ENCODE results near the gene LYG2.
"Not testable (repeated sequence)": the region's sequence is repeated elsewhere in the genome, so short reads cannot be mapped to it uniquely, and the experiment has no call there.

Gene LYG2, protein sequence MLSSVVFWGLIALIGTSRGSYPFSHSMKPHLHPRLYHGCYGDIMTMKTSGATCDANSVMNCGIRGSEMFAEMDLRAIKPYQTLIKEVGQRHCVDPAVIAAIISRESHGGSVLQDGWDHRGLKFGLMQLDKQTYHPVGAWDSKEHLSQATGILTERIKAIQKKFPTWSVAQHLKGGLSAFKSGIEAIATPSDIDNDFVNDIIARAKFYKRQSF

DNA sequence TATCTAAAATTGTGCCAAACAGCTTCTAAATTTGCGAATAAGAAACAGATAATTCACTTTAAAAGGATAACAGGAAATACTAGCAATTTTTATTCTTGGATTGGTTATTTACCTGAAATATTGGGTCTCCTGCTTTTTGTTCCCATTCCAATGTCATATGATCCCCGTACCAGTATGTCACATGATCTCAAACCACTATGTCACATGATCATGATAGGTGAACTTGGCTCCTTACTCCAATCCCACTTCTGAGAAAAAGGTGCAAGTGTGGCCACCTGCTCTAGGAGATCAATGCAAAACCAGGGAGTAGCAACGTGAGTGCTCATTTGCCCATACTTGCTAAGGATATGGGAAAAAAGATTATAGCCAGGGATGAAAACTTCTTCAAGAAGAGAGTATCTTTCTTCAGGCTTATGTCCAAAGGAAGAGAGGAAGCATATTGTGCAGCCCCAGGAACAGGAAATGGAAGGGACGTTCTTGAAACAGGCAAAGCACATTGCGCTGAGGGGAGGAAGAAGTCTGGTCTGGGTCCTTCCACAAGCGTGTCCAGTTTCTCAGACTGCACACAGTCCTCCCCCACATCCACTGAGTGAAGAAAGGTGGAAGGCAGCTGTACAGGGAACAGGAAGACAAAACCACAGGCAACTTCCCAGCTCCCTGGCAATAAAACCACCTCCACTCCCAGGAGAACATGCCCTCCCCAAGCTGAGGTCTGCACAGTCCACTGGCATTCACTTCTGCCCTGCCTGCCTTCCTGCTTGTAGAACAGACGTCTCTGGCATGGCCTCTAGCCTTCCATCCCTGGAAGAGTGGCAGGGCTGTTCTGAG, at the start of gene LYG2:
Gene LYG2 (minus strand): TSS at position 176 of the 828 bp plus-strand sequence. CDS start 1,406 bp downstream, outside the sequence.
- no peak for DNase-seq

DNA sequence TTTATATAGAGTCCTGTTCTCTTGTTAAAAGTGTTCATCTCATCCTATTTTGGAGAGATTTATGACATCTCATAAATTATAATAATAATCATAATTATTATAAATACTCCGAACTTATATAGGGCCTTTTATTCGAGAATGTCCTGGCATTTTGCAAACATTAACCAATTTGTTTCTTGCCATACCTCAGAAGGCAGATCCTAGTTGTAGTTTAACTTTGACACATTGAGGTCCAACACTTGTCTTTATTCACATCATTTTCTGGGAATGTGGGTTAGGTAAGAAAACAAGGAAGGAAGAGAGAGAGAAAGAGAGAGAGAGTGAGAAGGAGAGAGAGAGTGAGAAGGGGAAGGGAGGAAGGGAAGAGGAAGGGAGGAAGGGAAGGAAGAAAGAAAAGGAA, 45.6 kb upstream of the LYG2 start, which contains the start of gene LYG1:
Gene LYG1 (minus strand): TSS at position 101 of the 400 bp plus-strand sequence. CDS start 5,527 bp downstream, outside the sequence.
- not testable (repeated sequence) for DNase-seq

DNA sequence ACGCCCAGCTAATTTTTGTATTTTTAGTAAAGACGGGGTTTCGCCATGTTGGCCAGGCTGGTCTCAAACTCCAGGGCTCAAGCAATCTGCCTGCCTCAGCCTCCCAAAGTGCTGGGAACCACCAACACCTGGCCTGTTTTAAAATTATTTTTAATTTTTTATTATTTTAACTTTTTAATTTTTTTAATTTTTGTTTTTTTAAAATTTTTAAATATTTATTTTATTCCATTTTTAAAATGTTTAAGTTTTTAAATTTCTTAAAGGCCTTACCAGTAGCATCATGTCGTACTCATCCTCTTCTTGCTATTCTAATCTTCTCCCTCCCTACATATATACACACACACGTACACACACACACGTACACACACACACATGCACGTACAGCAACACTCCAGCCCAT, 44.1 kb upstream of the LYG2 start:
- no peak for DNase-seq

DNA sequence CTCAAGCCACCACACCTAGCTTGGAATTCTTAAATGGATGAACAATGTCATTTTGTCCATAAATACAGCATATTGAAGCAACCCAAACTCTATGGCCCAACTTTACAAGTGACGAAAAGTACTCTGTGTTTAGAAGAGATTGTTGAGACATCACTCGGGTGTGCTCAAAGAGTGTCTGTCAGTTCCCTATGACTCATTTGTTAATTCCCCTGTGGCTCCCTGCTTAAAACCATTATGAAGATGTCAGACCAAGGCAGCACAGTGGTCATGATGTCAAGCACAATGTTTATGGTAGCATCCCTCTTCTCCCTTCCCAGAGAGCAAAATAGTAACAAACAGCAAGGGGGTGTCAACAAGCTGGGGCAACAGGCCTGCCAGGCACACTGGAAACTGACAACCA, 42.5 kb upstream of the LYG2 start:
- no peak for DNase-seq

DNA sequence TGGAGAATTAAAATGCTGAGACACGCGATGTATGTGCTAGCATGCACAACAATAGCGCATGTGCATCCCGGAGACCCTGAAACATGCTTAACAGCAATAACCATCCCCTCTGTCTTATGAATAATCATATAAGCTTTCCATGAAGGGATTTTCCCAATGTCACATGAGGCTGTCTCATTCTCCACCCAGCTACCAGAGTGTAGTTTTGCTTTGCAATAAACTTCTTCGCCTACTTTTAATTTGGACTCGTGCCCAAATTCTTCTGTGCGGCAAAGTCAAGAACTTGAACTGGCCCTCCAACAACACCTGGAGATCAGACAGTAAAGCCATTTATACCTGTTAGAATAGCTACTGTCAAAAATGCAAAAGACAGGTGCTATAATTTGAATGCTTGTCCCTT, 30.1 kb upstream of the LYG2 start:
- DNase-seq = no peak

DNA sequence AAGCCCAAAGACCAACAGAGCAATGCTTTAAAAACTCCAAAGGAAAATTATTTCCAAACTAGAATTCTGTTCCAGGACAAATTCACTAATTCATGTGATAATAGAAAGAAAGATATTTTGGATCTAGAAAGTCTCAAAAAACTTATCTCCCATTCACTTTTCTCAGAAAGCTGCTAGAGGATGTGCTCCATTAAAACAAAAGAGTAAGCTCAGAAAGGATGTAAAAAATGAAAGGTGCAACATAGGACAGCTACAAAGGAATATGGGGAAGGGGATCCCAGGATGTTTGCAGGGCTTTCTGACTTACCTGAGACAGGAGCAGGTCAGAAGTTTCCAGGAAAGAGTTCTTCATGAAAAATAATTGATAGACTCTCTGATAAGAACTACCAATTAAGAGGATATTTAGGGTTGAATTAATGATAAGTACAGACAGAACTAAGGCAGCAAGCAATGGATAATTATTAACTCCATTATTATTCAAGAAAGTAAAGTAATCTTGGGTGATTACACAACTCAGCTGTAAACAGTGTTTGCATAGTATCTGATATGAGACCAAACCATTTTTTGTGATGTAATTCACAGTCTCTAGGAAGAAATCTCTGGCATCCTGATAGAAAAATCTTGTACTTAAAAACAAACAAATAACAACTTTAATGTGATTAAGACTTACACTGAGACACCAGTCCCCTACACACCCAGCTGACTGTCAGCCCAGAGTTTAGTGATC, 24.7 kb upstream of the LYG2 start:
- DNase-seq = no peak

DNA sequence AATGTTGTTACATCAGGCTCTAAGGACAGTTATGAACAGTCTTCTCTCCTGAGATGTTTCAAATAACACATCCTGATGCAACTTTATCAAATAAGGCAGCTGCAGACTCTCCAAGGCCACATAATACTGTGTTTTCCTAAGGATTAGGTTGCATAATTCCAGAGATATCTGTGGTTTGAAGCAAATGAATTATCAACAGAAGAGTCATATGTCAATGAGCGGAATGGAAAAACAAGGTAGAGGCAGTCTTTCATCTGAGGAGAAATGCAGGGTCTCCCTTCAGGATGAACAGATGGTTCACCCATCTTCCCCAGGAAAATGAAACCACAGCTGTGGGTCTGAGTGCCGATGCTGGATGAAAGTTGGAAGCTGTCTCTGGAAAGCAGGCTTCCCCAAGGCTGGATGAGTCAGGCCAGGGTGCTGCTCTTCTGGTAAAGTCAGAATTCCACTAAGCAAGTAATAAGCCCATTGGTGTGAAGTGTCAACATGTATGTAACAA, 23.4 kb upstream of the LYG2 start:
- DNase-seq = no peak

DNA sequence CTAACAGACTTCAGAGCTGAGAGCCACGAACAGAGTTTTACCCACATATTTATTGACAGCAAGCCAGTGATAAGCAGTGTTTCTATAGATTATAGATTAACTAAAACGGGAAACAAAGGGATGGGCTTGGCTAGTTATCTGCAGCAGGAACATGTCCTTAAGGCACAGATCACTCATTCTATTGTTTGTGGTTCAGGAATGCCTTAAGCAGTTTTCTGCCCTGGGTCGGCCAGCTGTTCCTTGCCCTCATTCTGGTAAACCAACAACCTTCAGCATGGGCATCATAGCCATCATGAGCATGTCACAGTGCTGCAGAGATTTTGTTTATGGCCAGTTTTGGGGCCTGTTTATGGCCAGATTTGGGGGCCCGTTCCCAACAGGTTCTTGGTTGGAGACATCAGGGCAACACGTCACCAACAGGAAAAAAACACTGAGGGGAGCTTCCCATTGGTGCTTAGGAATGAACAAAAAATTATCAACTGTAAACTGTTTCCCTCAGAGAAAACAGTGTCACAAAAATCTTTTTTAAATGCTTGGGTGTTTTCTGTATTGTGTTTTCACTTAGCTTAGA, 22.8 kb upstream of the LYG2 start:
- DNase-seq = not testable (repeated sequence)

DNA sequence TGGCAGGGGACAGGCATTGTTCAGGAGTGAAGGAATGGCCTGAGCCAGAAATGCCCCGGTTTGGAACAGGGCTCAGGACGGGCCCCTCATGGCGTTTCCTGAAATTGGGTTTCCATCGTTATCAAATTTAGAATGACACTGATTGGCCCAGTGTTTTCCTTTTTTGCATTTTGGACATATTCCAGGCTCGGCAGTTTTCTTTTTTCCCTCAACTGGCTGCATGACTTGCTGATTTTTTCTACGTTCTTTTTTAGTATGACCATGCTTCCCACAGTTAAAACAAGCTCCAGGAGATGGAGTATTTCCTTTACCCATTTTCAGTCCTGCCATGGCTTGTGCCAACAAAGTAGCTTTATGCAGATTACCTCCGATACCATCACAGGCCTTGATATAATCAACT, 20.4 kb upstream of the LYG2 start:
- DNase-seq = no peak

DNA sequence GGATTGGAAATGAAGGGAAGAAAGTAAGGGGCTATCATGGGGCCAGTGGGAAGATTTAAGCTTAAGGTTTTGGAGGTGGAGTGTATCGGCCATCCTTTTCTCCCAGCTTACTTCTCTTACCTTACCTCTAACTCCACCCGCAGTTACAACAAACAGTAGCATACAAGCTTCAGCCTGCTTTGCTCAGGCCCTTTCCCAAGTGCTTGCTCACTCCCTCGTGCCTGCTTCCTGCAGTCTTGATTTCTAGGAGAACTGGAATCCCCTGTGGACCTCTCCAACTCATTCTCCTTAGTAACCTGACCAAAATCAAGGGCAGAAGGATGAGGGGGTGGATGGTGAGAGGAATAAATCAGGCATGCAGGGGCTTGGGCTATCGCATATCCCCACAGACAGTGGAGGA, 5.8 kb upstream of the LYG2 start:
- no peak for DNase-seq

DNA sequence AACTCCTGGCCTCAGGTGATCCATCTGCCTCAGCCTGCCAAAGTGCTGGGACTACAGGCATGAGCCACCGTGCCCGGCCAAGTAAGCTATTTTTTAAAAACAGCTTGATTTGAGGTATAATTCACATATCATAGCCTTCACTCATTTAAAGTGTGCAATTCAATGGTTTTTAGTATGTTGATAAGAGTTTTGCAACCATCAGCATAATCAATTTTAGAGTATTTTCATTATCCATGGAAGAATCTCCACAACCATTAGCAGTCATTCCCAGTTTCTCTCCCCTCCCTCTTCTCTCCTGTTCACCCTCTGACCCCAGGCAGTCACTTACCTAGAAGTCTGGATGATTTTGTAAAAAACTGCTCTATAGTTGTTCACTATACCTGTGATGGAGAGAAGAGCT, 4.7 kb upstream of the LYG2 start:
- no peak for DNase-seq

DNA sequence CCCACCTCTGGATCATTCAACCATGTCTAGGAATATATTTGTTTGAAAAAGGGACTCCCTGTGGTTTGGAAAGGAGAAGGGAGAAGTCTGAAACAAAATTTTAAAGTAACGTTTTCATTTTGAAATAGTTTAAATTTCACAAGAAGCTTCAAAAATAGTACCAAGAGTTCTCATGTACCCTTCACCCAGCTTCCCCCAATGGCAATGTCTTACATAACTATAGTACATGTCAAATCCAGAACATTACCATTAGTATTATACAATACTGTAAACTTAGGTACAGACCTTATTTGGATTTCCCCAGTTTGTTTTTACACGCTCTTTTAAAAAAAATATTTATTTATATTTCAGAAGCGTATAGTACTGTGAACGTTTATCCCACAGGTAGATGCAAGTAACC, 4.0 kb upstream of the LYG2 start:
- DNase-seq = no peak

DNA sequence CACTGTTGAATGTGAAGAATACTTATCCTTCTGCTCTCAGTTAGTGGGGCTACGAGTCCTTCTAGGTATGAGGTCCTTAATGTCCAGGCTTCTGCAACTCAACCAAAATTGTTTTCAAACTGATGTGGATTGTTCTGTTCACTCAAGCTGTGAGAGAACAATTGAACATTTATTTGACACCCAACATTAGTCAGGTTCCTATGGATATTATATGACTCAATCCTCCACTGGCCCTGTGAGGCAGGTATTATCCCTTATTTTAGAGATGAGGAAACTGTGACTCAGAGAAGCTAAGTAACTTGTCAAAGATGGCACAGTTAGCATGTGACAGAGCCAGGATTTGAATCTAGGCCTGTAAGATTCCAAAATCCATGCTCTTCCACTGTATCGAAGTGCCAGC, 1.2 kb upstream of the LYG2 start:
- no peak for DNase-seq

DNA sequence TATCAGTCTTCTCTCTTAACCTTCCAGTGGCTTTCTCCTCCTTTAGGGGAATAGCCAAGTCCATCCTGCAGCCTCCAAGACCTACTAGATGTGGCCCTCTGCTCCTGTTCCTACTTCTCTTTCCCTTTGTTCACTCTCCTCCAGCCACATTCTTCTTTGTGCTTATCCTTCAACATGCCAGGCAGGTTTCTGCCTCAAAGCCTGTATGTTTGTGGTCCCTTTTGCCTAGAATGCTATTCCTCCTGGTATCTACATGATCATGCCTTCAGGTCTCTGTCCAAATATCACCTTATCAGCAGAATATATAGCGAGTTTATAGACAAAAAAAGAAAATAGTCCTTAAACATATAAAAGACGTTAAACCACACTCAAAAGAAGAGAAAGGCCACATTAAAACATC, 5.5 kb downstream of the LYG2 start:
- no peak for DNase-seq

DNA sequence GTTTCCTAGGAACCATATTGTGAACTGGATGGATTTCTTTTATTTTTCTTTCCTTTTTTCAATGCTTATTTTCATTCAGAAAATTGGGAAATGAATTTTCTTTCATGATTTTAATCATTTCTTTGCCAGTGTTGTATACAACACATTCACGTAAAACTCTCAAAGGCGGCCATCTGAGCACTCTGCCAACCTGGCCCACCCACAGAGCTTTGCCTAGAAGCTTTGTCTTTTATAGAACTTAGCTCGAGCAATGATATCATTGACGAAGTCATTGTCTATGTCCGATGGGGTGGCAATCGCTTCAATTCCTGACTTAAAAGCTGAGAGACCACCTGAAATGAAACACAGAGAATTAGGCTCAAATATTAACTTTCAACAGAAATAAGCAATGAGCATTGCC, 13.3 kb downstream of the LYG2 start:
- no peak for DNase-seq

DNA sequence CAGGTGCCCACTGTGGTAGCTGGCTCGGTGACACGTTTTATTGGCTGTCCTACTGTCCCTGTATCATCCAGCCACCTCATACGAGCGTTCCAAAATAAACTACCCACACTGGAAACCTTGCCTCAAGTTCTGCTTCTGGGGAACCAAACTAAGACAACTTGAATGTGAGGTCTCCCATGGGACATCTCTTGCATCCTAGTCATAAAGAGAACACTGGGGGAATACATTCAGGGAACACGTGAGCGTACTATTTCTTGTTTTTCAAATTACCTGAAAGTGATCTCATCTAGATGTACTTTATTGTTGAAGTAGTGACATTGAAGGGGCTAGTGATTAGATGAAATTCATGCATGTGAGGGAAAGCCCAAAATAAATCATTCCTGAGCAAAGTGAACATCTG, 15.0 kb downstream of the LYG2 start:
- no peak for DNase-seq

DNA sequence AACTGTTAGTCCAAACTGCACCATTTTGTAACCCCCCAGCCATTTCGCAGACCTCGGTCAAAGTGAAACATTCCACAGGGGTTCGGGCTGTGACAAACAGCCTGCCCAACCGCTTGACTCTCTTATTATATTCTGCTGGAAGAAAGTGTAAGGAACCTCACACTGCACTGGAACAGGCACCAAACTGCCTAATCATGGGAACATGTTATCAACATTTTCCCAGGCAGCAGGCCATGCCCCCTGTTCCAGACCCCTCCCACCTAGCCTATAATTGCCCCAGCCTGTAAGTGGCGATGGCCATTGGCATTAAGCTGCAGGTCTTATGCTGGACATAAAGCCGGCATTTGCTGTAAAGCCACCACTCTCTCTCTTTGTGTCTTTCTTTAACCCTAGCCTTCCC, 16.9 kb downstream of the LYG2 start:
- DNase-seq = no peak

DNA sequence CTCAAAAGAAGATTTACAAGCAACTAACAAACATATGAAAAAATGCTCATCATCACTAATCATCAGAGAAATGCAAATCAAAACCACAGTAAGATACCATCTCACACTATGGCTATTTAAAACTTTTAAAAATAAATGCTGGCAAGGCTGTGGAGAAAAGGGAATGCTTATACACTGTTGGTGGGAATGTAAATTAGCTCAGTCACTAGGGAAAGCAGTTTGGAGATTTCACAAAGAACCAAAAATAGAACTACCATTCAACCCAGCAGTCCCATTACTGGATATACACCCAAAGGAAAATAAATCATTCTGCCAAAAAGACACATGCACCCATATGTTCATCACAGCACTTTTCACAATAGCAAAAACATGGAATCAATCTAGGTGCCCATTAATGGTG, 22.3 kb downstream of the LYG2 start:
- not testable (repeated sequence) for DNase-seq

DNA sequence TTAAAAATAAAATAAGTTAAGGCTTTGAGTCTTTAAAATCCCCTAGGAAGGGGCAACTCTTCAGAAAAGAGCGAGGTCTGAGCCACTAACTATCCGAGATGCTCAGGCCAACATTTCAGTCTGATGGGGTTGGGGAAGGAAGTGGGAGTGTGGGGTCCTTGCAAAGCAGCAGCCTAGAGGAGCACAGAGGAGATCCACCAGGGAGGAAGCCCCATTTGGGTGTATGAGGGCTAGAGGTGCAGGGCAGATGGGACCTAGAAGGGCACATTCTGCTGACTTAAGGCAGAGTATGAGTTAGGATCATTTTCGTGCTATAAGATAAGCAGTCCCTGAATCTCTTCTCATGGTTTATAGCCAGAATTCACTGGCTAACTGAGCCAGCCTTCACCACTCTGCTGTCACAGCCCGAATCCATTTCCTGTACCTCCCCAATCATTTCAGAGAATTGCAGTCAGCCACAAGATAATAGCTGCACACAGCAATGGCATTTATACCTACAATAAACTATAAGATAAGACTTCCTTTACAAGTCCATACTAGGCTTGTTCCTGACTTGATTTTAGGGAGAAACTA, 37.5 kb downstream of the LYG2 start:
- no peak for DNase-seq

DNA sequence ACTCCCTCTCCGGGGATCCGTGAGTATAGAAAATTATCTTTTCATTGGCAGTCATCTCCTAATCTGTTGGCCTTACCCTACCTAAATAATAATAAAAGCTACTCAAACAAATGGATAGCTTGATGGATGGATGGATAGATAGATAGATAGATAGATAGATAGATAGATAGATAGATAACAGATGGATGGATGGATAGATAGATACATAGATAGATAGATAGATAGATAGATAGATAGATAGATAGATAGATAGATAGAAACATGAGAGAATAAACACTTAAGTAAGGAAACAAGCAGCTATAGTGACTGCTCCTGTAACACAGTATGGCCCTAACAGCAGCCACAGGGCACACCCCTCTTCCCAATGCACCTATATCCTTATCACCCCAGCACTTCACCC, 39.4 kb downstream of the LYG2 start:
- no peak for DNase-seq

DNA sequence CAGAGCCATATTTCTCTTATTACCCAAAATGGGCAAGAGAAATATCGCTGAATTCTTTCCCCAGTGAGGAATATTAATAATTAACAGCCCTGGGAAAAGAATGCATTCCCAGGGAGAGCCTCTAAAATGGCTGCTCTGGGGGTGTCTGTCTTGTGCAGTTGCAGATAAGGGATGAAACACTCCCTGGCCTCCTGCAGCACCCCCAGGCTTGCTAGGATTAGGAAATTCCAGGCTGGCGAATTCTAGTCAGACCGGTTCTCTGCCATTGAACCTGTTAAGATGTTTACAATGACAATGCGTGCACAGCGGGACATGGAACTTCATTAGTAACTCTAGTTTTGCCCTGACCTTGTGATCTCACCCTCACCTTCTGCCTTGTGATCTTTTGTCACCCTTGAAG, 50.0 kb downstream of the LYG2 start:
- DNase-seq = no peak

DNA sequence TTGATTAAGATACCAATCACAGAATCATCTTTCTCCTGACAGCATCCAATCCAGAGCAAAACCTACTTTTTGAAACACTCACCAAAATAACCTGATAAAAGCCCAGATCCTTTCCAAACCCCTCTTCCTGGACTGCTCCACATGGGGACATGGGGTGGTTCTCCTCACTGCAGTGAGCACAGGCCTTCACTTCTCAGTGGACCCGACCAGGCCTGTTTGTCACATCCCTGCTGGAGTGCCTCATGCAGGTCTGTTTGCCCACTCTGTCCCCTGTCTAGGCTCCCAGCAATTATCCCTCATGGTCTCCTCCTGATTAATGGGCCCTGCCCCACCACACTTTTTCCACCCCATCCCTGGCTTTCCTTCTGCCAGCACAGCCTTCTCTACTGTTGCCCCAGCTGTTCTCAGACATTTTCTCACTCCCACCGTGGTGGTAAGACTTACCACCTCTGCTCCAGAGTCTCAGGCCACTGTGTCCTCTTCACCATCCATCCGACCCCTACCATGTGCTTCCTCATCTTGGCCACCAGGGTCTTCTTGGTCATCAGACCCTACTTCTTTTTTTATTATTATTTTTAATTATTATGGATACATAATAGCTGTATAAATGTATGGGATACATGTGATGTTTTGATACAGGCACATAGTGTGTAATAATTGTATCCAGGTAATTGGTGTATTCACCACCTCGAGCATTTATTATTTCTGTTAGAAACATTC, 53.3 kb downstream of the LYG2 start:
- no peak for DNase-seq

Measured in RPMI8226 (cell line).